ENCODE data around the gene UNC93A. TPM values are rescaled to one million over a fixed set of nuclear protein-coding genes. Genes with fewer than 3 reads are reported as not detected.
A peak's percentile ranks its signal among the peaks of the same experiment; 100 is the strongest.
"Not testable (repeated sequence)": the region's sequence is repeated elsewhere in the genome, so short reads cannot be mapped to it uniquely, and the experiment has no call there.

Gene UNC93A
- polyA plus RNA-seq, 4 donors = 2.7 to 33.8 (median 18.0) TPM

- Histone ChIP-seq H3K27ac (ENCODE audit: low read depth in 1 of 3, low read length in 2 of 3) (peak overlapping the region in 1 of 3 donors; percentile 21), H3K4me1 (ENCODE audit: control insufficient read depth in 3 of 3, insufficient read depth in 2 of 3, low read depth in 1 of 3, low read length in 2 of 3) (peaks cover 0 to 22% (median 3%) of the 10 kb centered on the region in 3 donors), H3K36me3 (ENCODE audit: control insufficient read depth in 3 of 3, insufficient read depth in 2 of 3, low read depth in 1 of 3, low read length in 3 of 3) (peaks cover 0 to 29% (median 0%) of the 10 kb centered on the region in 3 donors)
- not testable (repeated sequence) for H3K27me3 ChIP-seq (ENCODE audit: control insufficient read depth in 3 of 3, insufficient read depth in 3 of 3, low read length in 3 of 3); H3K4me3 ChIP-seq (ENCODE audit: low read depth in 1 of 3, low read length in 3 of 3); DNase-seq; FAIRE-seq; H3K9me3 ChIP-seq (ENCODE audit: control insufficient read depth in 2 of 2, insufficient read depth in 1 of 2, low read depth in 1 of 2, low read length in 1 of 2)
- 77 to 90% (median 84%) methylated on average over 15 to 17 of the region's 17 CpGs for WGBS, 3 donors
These were observed 18.5 kb downstream of the UNC93A start for GRCh38 chr6:167309355-167310192.

DNA sequence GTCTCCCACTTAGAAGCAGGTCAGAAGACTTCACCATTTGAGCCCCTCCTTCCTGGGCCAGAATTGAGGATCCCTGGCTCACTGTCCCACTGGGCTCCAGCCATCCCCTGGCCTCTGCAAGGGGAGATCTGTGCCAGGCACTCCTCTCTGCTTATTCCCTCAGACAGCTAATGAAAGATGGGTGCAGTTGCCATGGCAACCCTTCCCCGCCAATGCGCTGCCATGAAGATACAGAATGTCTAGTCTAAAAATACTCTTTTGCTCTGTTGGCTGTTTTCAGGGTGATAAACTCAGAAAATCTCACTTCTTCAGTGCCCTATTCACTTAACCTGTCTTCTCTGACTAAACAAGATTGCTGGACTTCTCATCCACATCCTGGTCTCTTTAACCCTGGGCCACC is 20.2 kb downstream of the UNC93A start:
- Histone ChIP-seq H3K36me3 (ENCODE audit: control insufficient read depth in 3 of 3, insufficient read depth in 2 of 3, low read depth in 1 of 3, low read length in 3 of 3) (peaks cover 0 to 17% (median 0%) of the 10 kb centered on the region in 3 donors), H3K27me3 (ENCODE audit: control insufficient read depth in 3 of 3, insufficient read depth in 3 of 3, low read length in 3 of 3) (peaks cover 0 to 1% (median 0%) of the 10 kb centered on the region in 3 donors), H3K4me3 (ENCODE audit: low read depth in 1 of 3, low read length in 3 of 3) (no peak overlapping the region), H3K9me3 (ENCODE audit: control insufficient read depth in 2 of 2, insufficient read depth in 1 of 2, low read depth in 1 of 2, low read length in 1 of 2) (no peaks in the 10 kb centered on the region), H3K4me1 (ENCODE audit: control insufficient read depth in 3 of 3, insufficient read depth in 2 of 3, low read depth in 1 of 3, low read length in 2 of 3) (peaks cover 0 to 22% (median 3%) of the 10 kb centered on the region in 3 donors), H3K27ac (ENCODE audit: low read depth in 1 of 3, low read length in 2 of 3) (no peak overlapping the region)
- DNase-seq = no peak
- WGBS, 3 donors = 51 to 91% (median 88%) methylated on average over 2 of the region's 2 CpGs
- FAIRE-seq = no peak

- FAIRE-seq; H3K27me3 ChIP-seq (ENCODE audit: control insufficient read depth in 3 of 3, insufficient read depth in 3 of 3, low read length in 3 of 3); H3K9me3 ChIP-seq (ENCODE audit: control insufficient read depth in 2 of 2, insufficient read depth in 1 of 2, low read depth in 1 of 2, low read length in 1 of 2); DNase-seq; H3K4me3 ChIP-seq (ENCODE audit: low read depth in 1 of 3, low read length in 3 of 3); H3K27ac ChIP-seq (ENCODE audit: low read depth in 1 of 3, low read length in 2 of 3): not testable (repeated sequence)
- H3K4me1 ChIP-seq (ENCODE audit: control insufficient read depth in 3 of 3, insufficient read depth in 2 of 3, low read depth in 1 of 3, low read length in 2 of 3) = peaks cover 0 to 22% (median 3%) of the 10 kb centered on the region in 3 donors
- 81 to 93% (median 87%) methylated on average over 6 of the region's 6 CpGs for WGBS, 3 donors
- H3K36me3 ChIP-seq (ENCODE audit: control insufficient read depth in 3 of 3, insufficient read depth in 2 of 3, low read depth in 1 of 3, low read length in 3 of 3) = peaks cover 0 to 13% (median 0%) of the 10 kb centered on the region in 3 donors
These were observed 20.6 kb downstream of the UNC93A start for GRCh38 chr6:167311691-167312090.

GRCh38 chr6:167314180-167314821 is 23.2 kb downstream of the UNC93A start:
- peaks cover 0 to 6% (median 0%) of the 10 kb centered on the region in 3 donors for H3K36me3 ChIP-seq (ENCODE audit: control insufficient read depth in 3 of 3, insufficient read depth in 2 of 3, low read depth in 1 of 3, low read length in 3 of 3)
- H3K4me3 ChIP-seq (ENCODE audit: low read depth in 1 of 3, low read length in 3 of 3) = no peak overlapping the region
- DNase-seq (no peak), FAIRE-seq (no peak)
- H3K27me3 ChIP-seq (ENCODE audit: control insufficient read depth in 3 of 3, insufficient read depth in 3 of 3, low read length in 3 of 3) = peaks cover 0 to 1% (median 0%) of the 10 kb centered on the region in 3 donors
- WGBS, 3 donors = 74 to 82% (median 80%) methylated on average over 11 of the region's 11 CpGs
- peaks cover 0 to 11% (median 0%) of the 10 kb centered on the region in 3 donors for H3K4me1 ChIP-seq (ENCODE audit: control insufficient read depth in 3 of 3, insufficient read depth in 2 of 3, low read depth in 1 of 3, low read length in 2 of 3)
- H3K9me3 ChIP-seq (ENCODE audit: control insufficient read depth in 2 of 2, insufficient read depth in 1 of 2, low read depth in 1 of 2, low read length in 1 of 2) = no peaks in the 10 kb centered on the region
- H3K27ac ChIP-seq (ENCODE audit: low read depth in 1 of 3, low read length in 2 of 3) = no peak overlapping the region

GRCh38 chr6:167317172-167317571 is 26.1 kb downstream of the UNC93A start:
- no peak overlapping the region for H3K27ac ChIP-seq (ENCODE audit: low read depth in 1 of 3, low read length in 2 of 3)
- H3K4me3 ChIP-seq (ENCODE audit: low read depth in 1 of 3, low read length in 3 of 3) = no peak overlapping the region
- H3K4me1 ChIP-seq (ENCODE audit: control insufficient read depth in 3 of 3, insufficient read depth in 2 of 3, low read depth in 1 of 3, low read length in 2 of 3) = peaks cover 0 to 7% (median 0%) of the 10 kb centered on the region in 3 donors
- H3K36me3 ChIP-seq (ENCODE audit: control insufficient read depth in 3 of 3, insufficient read depth in 2 of 3, low read depth in 1 of 3, low read length in 3 of 3) = peaks cover 0 to 6% (median 0%) of the 10 kb centered on the region in 3 donors
- H3K27me3 ChIP-seq (ENCODE audit: control insufficient read depth in 3 of 3, insufficient read depth in 3 of 3, low read length in 3 of 3) = peaks cover 0 to 1% (median 0%) of the 10 kb centered on the region in 3 donors
- H3K9me3 ChIP-seq (ENCODE audit: control insufficient read depth in 2 of 2, insufficient read depth in 1 of 2, low read depth in 1 of 2, low read length in 1 of 2) = no peaks in the 10 kb centered on the region
- DNase-seq (no peak), FAIRE-seq (no peak)
- 79 to 90% (median 83%) methylated on average over 9 of the region's 9 CpGs for WGBS, 3 donors

DNA sequence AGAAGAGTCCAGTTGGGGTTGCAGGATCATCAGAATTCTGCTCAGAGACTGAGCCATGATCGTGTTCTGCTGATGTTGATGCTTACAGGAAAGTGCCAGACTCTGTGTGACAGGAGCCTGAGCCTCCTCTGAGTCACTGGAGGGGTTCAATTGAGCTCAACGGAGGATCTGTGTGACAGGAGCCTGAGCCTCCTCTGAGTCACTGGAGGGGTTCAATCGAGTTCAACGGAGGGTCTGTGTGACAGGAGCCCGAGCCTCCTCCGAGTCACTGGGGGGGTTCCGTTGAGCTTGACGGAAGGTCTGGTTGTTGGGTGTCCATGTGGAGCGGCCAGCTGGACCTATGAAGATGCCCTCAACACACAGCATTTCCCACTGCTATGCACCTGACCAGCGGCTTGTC is 27.2 kb downstream of the UNC93A start:
- not testable (repeated sequence) for FAIRE-seq; H3K9me3 ChIP-seq (ENCODE audit: control insufficient read depth in 2 of 2, insufficient read depth in 1 of 2, low read depth in 1 of 2, low read length in 1 of 2); H3K4me3 ChIP-seq (ENCODE audit: low read depth in 1 of 3, low read length in 3 of 3); H3K4me1 ChIP-seq (ENCODE audit: control insufficient read depth in 3 of 3, insufficient read depth in 2 of 3, low read depth in 1 of 3, low read length in 2 of 3); H3K36me3 ChIP-seq (ENCODE audit: control insufficient read depth in 3 of 3, insufficient read depth in 2 of 3, low read depth in 1 of 3, low read length in 3 of 3); H3K27me3 ChIP-seq (ENCODE audit: control insufficient read depth in 3 of 3, insufficient read depth in 3 of 3, low read length in 3 of 3); DNase-seq; H3K27ac ChIP-seq (ENCODE audit: low read depth in 1 of 3, low read length in 2 of 3)
- 71 to 92% (median 90%) methylated on average over 10 of the region's 10 CpGs for WGBS, 3 donors

GRCh38 chr6:167318856-167319255 is 27.7 kb downstream of the UNC93A start:
- not testable (repeated sequence) for DNase-seq; H3K4me1 ChIP-seq (ENCODE audit: control insufficient read depth in 3 of 3, insufficient read depth in 2 of 3, low read depth in 1 of 3, low read length in 2 of 3); H3K4me3 ChIP-seq (ENCODE audit: low read depth in 1 of 3, low read length in 3 of 3); FAIRE-seq; H3K9me3 ChIP-seq (ENCODE audit: control insufficient read depth in 2 of 2, insufficient read depth in 1 of 2, low read depth in 1 of 2, low read length in 1 of 2); H3K27ac ChIP-seq (ENCODE audit: low read depth in 1 of 3, low read length in 2 of 3); H3K36me3 ChIP-seq (ENCODE audit: control insufficient read depth in 3 of 3, insufficient read depth in 2 of 3, low read depth in 1 of 3, low read length in 3 of 3); H3K27me3 ChIP-seq (ENCODE audit: control insufficient read depth in 3 of 3, insufficient read depth in 3 of 3, low read length in 3 of 3)
- WGBS, 3 donors = 44 to 83% (median 79%) methylated on average over 5 to 10 of the region's 10 CpGs

GRCh38 chr6:167319856-167320753 is 29.0 kb downstream of the UNC93A start:
- H3K27ac ChIP-seq (ENCODE audit: low read depth in 1 of 3, low read length in 2 of 3) = peak overlapping the region in 1 of 3 donors; percentile 74
- DNase-seq = peak in 1 of 2 donors; percentile 47
- H3K36me3 ChIP-seq (ENCODE audit: control insufficient read depth in 3 of 3, insufficient read depth in 2 of 3, low read depth in 1 of 3, low read length in 3 of 3); FAIRE-seq; H3K27me3 ChIP-seq (ENCODE audit: control insufficient read depth in 3 of 3, insufficient read depth in 3 of 3, low read length in 3 of 3); H3K4me3 ChIP-seq (ENCODE audit: low read depth in 1 of 3, low read length in 3 of 3); H3K9me3 ChIP-seq (ENCODE audit: control insufficient read depth in 2 of 2, insufficient read depth in 1 of 2, low read depth in 1 of 2, low read length in 1 of 2); H3K4me1 ChIP-seq (ENCODE audit: control insufficient read depth in 3 of 3, insufficient read depth in 2 of 3, low read depth in 1 of 3, low read length in 2 of 3): not testable (repeated sequence)
- 56 to 71% methylated on average over 23 to 31 of the region's 32 CpGs; no CpG with 5 or more reads in 1 of the 3 donors for WGBS, 3 donors
